GM21717 (cell line): Measurements from ENCODE around the gene GPA33.

Source experiments
- ATAC-seq: cut with Tn5 transposase; IDR thresholded peaks from one replicate; pipeline ENCODE4 v1.9.1; 2021; ENCODE audit warnings: mild to moderate bottlenecking, moderate library complexity; ENCODE audit not compliant: unreplicated experiment

The GPA33 gene

DNA sequence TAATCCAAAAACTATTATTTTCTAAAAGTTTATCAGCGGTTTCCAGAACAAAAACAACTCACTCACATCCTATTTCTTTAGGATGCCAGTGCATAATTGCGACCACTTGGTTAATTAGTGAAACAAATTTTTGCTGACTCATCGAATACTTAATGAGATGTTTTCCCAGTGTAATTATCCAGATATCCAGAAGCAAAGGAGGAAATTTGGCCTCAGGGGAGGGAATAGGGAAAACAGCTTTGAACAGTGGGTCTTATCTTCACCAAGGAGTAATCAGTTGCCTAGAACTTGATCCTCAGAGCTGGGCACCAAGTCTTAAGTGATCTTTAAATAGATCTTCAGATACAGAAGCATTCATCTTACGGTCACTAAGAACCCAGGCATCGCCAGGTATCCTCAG is 28.0 kb upstream of the GPA33 start:
- no peak for ATAC-seq

DNA sequence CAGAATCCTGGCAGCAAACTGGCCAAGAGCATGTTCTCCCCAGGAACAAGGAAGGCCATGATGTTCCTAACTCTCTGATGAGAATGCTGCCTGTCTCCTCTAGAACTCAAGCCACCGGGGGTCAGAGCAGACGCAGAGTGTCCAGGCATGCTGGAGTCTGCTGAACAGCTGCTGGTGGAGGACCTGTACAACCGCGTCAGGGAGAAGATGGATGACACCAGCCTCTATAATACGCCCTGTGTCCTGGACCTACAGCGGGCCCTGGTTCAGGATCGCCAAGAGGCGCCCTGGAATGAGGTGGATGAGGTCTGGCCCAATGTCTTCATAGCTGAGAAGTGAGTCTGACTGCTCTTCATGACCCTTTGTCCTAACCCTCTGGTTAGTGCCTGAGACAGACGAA is 27.0 kb upstream of the GPA33 start:
- ATAC-seq, result no peak

DNA sequence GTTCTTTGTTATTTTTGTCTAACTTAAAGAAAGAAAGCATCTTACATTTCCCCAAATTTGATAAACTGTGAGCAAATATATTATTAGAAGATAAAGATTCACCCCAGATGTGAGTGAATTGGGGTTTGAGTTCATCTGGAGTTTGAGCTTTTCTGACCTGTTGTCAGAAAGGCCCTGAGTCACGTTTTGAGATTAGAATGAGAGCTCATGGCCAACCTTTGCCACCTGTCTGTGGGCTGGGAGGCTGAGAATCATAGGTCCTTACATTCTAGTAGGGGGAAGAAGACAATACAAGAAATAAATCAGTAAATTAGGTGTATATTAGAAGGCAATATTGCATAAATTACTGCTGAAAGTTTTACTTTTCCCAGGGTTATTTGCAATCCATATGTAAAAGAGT is 26.0 kb upstream of the GPA33 start:
- ATAC-seq, result no peak

DNA sequence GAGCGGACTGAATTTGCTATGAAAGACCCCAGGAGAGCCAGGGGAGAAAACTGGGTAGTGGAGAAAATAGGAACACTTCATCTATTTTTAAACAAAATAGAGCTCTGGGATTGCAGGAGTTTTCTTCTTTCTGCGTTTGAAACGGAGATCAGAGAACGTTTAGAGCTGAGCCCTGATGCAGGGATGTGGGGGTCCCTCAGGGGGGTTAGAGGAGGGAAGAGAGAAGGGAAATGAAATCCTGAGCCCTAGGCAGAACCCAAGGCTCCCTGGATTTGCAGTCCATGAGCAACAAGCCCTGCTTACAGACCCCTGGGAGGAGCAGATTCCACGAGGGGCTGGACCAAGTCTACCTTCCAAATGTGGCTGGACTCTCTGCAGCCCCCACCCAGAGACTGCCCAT is 25.5 kb upstream of the GPA33 start:
- ATAC-seq, result no peak

DNA sequence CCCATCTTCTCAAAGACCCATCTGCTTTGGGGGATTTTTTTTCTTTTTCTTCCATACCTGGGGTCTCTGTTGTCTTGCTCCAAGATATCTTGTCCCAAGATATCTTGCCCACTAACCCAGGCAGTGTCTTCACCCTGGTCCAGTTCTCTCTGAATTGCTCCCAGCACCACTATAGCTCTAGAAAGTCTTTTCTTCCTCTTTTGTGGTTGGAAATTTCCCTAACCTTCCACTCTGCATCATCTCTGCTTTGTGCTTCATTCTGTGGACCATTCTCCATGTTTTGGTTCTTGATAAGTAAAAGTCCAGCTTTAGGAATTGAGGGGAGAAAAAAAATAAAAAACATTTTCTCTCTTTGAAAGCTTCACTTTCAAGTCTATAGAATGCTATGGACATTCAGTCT is 24.5 kb upstream of the GPA33 start:
- no peak for ATAC-seq

DNA sequence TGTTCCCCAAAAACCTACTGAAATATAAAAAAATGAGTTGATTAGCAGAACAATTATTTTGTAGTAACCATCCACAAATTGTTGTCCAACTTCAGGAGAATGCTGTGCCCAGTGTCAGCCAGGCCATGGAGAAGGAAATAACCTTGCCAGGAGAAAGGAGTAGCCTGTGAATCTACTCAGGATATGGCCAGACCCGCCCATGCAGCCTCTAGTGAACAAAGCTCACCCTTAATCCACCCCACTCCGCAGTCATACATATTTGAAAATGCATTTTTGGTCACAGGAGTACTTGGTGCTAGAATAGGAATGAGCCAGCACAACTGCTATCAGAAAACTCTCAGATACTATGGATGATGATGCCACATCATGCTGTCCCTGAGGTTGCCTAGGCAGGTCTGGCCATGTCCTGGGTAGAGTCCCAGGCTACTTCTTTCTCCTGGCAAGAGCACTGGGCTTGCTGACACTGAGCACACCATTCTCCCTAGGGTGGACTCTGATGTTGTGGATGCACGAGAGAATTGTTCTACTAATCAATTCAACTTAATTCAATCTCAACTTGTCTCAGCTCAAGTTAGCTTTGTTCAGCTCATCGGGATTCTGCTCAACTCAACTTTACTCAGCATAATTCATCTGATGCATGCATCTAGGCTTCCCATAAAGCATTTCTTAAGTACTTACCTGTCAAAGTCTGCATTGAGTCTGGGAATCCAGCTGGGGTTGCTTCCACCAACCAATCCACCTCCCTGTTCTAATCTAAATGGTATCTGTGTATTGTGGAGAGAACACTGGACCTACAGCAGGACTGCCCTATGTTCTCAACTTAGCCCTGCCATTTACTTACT is 21.9 kb upstream of the GPA33 start:
- no peak for ATAC-seq

DNA sequence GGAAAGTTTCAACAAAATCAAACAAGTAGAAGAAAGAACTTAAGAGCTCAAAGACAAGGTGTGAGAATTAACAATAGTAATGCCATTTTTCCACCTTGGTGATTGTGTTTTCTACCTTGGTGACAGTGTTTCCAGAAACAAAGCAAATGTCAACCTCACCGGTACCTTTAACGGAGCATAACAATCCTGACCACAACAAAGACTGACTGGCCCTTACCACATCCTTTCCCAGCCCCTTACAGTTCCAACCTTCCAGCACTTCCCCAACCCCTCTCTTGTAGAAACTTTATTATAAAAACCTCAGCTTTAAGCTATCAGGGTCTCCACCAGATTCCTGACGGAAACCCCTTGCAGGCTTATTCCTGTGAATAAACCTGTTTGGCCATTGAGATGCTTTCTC is 20.4 kb upstream of the GPA33 start:
- peak; percentile 70 for ATAC-seq

DNA sequence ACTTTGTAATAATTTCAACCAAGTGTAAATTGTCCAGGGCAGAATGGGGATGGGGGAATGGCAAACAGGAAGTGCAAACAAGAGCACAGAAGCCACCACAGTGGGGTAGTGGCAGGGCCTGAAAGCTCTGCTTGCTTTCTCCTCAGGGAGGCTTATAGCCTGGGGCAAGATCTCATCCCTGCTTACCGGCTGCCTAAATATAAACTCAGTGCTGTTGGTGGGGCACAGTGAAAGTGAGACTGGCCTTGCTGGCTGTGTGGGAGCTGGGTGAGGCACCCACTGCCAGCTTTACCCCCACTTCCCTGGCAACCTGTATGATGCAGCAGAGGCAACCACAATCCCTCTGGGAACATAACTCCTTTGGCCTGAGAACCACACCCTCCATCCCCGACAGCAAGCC is 18.9 kb upstream of the GPA33 start:
- ATAC-seq, result no peak

DNA sequence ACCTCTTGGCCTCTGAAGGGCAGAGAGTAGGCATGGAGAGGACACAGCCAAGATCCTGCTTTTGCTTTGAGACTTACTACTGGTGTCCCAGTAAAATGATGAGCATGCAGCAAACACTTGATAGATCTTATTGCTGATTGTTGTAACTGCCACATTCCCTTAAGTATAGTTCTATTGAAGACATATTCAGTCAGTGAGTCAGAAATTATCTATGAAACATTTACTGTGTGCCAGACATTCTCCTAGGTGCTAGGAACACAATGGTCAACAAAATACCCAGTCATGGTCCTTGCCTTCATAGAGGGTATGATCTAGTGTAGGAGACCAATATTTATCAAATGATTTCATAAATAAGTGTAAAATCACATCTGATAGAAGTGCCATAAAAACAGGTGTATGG is 17.3 kb upstream of the GPA33 start:
- no peak for ATAC-seq

DNA sequence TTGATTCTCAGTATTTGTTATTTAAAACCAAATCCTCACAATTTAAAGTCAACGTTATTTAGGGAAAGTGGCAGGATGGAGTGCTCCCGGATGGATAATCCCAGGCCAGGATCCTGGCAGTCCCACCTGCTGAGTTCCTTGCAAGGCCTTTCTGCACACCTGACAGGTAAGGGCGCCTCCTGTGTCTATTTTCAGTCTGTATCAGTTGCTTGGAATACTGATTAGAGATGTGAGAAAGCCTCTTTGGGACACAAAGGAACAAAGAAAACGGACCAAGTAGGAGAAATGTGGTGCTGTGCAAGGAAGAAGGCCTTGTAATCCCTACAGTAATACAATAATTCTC is 15.9 kb upstream of the GPA33 start:
- ATAC-seq, result no peak

DNA sequence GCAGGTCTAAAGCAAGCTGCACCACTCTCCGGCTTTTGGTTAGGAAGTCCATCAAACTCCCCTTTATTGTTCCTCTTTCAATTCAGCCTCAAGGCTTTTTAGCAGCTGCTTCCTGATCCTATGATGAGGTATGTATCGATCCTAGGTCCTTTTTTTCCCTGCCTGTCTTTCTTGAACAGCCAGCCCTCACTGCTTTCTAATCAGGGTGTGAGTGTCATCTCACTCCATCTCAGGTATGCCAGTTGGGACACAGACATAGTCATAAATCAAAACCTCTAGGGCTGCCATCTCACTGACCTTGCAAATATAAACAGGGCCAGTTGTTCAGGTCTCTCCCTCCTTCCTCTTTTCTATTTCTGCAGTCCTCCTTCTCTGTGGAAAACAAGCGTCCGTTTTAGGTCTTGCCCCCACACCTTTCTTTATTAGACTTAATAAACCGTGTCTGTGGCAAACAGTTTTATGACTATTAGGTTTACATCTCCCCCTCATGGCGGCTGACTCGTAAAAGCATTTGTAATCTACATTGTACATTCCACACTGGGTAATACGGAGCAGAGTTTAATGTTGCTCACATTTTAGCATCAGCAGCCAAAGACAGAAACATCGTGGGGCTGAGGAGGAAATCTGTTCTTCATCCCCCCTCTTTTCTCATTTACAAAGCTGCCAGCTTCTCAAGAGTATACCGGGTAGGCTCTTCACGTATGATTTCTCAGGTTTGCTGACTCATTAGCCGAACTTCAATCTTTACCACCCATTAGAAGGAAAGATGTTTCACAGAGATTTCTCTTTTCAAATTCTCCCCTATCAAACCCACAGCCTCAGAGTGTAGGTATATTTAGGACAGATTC is 15.3 kb upstream of the GPA33 start:
- peak; percentile 57 for ATAC-seq

DNA sequence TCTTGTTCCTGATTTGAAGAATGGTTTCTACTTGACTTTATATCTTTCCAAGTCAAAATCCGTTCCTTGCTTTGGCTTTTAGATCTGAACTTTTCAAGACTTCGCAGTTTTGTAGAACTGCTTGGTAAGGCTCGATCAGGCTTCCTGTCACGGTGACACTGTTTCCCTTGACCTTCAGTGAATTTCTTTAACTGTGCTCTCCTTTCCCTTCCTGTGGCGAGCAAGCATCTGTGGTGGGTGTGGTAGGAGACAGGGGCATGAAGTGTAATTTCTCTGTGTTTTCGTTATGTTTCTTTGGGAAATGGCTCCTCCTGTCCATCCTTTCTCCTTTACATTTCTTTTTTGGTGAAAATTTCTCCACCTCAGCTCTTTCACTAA is 14.1 kb upstream of the GPA33 start:
- ATAC-seq, result no peak

DNA sequence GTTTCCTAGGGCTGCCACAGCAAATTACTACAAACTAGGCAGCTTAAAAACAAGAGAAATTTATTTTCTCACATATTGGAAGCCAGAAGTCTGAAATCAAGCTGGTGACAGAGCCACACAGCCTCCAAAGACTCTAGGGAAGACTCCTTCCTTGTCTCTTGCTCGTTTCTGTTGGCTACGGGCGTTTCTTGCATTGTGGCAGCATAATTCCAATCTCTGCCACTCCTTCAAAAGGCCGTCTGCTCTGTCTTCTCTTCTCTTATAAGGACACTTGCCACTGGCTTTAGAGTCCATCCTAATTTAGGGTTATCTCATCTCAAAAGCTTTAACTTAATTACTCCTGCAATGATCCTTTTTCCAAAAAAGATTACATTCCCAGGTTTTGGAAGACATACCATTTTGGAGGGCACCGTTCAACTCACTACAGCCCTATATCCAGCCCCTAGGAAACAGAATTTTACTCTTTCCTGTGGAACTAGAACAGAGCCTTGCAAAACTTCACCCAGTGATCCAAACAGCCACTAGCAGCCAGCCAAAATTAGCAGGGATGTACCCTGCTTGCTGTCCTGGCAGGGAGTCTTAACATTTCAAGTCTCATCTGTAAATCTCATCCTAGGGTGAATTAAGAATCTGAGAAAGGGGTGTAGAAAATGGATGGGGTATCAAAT is 12.9 kb upstream of the GPA33 start:
- no peak for ATAC-seq

DNA sequence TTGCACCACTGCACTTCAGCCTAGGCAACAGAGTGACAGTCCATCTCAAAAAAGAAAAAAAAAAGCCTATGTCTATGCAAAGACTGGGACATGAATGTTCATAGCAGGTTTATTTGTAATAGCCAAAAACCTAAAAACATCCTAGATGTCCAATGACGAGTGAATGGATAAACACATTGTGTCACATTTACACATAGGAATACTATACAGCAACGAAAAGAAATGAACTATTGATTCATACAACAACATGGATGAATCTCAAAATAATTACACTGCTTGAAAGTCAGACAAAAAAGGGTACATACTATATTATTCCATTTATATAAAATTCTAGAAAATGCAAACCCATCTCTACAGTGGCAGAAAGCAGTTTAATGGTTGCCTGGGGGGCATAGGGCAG is 11.6 kb upstream of the GPA33 start:
- ATAC-seq, result no peak

DNA sequence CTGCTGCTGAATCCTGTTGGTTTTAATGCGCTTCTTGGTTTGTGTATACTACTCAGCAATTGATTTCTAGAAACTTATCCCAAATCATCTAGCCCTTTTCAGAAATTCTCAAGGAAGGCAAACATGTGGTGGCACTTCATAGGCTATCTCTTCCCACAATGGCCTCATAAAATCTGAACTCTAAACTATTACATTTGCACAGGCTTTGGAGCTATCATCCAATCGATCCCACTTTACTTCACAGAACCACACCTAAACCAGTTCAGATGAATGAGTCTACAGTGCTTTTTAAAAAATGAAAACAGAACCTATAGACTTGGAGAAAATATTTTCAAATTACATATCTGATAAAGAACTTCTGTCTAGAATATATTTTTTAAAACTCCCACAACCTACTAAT is 10.6 kb upstream of the GPA33 start:
- no peak for ATAC-seq

DNA sequence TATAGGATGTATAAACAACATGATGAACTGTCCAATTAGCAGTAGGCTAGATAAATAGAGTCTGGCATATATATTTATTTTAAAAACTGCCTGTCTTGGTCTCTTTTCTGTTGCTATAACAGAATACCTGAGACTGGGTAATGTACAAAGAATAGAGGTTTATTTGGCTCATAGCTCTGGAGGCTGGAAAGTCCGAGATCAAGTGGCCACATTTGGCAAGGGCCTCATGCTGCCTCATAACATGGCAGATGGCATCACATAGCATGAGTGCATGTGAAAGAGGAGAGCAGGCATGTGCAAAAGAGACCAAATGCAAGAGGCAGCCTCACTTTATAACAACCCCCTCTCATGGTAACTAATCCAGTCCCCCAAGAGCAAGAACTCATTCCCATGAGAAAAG is 9.7 kb upstream of the GPA33 start:
- ATAC-seq, result no peak

DNA sequence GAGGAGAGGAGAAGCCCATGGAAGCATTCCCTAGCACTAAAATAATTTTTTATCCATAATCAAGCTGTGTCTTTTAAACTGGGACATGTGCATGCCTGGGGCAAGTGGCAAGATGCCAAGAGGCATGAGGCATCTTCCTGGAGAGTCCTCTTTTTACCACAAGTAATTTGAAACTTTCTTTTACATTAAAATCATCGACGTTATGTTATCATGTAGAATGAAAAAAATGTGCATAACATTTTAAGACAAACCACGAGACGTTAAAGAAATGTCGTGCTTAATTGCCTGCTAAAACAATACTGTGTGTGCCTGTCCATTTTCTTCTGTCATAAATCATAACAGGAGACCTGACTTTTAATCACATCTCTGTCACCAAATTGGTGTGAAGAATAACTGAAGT is 5.2 kb upstream of the GPA33 start:
- ATAC-seq, result no peak

DNA sequence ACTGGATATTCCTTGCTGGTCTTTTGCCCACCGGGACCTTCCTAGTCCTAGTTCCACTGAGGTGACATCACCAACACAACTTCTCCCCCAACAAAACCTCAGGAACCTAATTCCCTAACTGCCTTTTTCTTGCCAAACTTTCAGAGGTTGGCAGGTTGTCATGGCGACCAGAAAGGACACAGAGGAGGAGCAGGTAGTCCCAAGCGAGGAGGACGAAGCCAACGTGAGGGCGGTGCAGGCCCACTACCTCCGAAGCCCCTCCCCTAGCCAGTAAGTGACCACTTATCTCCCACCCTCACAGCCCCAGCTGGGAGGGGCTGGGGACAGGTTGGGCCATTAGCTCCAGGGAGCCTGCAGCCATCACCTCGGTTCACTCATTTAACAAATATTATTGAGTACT is 4.5 kb upstream of the GPA33 start:
- no peak for ATAC-seq

DNA sequence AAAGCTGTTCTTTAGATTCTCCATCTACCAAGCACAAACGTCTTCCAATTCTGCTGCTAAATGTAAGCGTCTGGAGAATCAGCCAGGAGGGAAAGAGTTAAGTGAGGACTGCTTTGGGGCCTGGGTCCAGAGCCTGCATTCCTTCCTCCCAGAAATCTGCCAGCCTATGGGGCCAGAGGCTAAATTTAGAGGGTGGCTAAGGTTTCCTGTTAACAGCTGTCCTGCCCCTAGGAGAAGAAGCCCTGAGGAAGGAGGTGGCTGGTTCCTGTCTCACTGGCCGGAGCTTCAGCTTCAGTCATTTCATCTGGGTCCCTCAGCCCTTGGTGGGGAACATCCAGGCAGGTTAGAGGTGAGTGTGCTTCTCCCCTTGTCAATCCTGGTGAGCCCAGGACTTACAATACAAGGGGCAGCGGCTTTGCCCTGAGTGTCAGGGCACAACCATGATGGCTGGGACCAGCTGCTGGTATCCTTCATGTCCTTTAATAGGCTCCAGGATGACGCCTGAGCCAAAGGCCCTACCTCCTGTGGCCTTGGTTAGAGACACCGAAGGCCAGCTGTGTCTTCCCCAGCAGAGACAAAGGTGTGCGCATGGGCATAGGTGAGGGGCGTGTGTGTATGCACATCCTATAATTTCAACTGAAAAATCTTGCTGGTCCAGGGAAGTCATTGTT is 3.8 kb upstream of the GPA33 start, which contains the start of gene STYXL2:
TSS of gene STYXL2 (plus strand) at position 230 of the 671 bp plus-strand sequence. CDS start 775 bp downstream, outside the sequence.
- ATAC-seq, result no peak

DNA sequence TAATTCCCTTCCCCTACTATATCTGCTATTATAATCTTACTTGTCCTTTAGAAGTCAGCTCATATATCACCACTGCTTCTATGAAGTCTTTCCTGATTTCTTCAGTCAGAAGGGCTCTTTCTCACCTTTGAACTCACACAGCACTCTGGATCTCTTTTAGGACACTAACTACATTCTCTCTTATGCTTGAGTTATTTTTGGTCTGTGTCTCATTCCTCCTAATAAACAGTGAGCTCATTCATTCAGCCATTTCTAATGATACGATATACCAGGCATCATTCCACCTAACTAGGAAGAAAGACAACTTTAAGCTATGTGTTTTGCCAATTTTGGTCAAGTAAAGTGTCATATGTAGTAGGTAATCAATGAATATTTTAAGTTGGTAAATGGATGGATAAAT is 2.5 kb upstream of the GPA33 start:
- no peak for ATAC-seq

DNA sequence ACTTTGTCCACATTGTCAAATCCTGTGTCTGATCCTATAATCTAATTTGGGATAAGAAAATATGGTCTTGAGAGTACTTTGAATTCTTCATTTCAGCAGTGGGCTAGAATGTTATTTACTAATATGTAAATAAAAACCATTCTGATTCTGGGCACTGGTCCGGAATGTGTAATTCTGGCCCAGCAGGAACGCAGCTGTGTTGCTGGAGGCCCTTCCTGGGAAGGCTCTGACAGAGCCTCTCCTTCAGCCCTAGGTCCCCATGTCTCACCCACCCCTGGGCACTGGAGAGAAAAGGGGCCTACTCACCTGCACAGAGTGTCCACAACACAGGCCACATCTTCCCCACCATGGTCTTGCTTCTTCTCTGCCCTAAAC is 251 bp downstream of the GPA33 start:
- no peak for ATAC-seq
